Motor neuron (in vitro differentiated cells): ENCODE results near the gene SEMA5A. TPM values are rescaled to one million over a fixed set of nuclear protein-coding genes. Genes with fewer than 3 reads are reported as not detected.

Source experiments
- ATAC-seq, 8 experiments: fragments of 200-7000 bp; cut with Tn5 transposase; replicated peaks in 6 of 8; 2 replicates each; pipeline ENCODE4 v1.8.0; 2021; ENCODE audit warnings: mild to moderate bottlenecking in 8 of 8, moderate library complexity in 8 of 8
- H3K27ac ChIP-seq, 2 donors: fragments of 250-450 bp; sonication (Bioruptor Pico); 2 replicates each; pipeline ENCODE4 v1.9.0; 2021; ENCODE audit warnings: antibody characterized with exemption in 2 of 2, mild to moderate bottlenecking in 2 of 2, moderate library complexity in 1 of 2
- H3K4me1 ChIP-seq, 2 donors: fragments of 250-450 bp; sonication (Bioruptor Pico); replicated peaks in 1 of 2; 2 replicates each; pipeline ENCODE4 v1.6.1; 2021; ENCODE audit warnings: antibody characterized with exemption in 2 of 2, mild to moderate bottlenecking in 2 of 2, moderate library complexity in 1 of 2
- H3K4me3 ChIP-seq, 5 donors: fragments of 250-450 bp; sonication (Bioruptor Pico); 2 replicates each; pipeline ENCODE4 v1.9.0; 2021; ENCODE audit warnings: antibody characterized with exemption in 5 of 5, mild to moderate bottlenecking in 5 of 5, moderate library complexity in 4 of 5
- WGBS, 10 experiments: fragments of 450-650 bp; shearing (Covaris generic); methylation state at CpG; one replicate each; pipeline ENCODE4 v1.0.0; 2022; 5-methylcytosine and 5-hydroxymethylcytosine counted together
- in situ Hi-C, 9 experiments: fragments of 400-800 bp; cut with MboI; loops; one replicate each; pipeline ENCODE4 v1.15.0; 2021; ENCODE audit warnings: low sequenced_read_pairs in 9 of 9, low pct_unique_long_range_greater_than_20kb in 2 of 9; ENCODE audit not compliant: unreplicated experiment in 9 of 9
- total RNA-seq, 8 experiments: library from RNA; unstranded; fragments of 300-600 nt; gene quantifications; 2 replicates each; pipeline versions ENCODE4 v1.2.3 to v1.2.4, GENCODE V29; 2022

Gene SEMA5A
- total RNA-seq, 8 experiments from 2014 or later, result 0.73 to 98.5 (median 17.5) TPM

DNA sequence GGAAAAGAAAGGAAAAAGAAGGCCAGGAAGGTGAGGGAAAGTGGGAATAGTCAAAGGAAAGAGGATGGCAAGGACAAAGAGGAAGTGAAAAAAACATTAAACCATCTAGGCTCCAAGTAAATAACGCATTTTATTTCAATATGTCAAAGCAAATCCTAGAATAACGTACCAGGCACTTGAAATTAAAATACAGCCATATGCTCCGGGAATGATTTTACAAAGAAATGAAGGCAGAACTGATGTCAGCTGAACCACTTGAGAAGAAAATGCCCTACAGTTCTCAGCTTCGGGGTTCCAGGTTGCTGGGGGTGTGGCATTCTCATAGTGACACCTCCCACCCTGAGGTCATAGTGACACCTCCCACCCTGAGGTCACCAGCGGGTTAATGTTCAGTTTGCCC lies 281.6 kb downstream of the SEMA5A start:
- H3K27ac ChIP-seq, result no peak overlapping the region
- no peak overlapping the region for H3K4me3 ChIP-seq
- in situ Hi-C loops, result no loop called here
- no peak for ATAC-seq
- H3K4me1 ChIP-seq, result no peaks in the 10 kb centered on the region
- WGBS, 10 experiments, result 75 to 95% (median 92%) methylated on average over 2 to 5 of the region's 5 CpGs; no CpG with 5 or more reads in 1 of the 10 experiments

- Histone ChIP-seq H3K4me3 (no peak overlapping the region), H3K27ac (no peak overlapping the region), H3K4me1 (no peaks in the 10 kb centered on the region)
- WGBS, 10 experiments, result 75 to 100% (median 96%) methylated on average over 1 to 2 of the region's 2 CpGs
- no peak for ATAC-seq
- in situ Hi-C loops, result no loop called here
Observed at GRCh38 chr5:9263656-9264055, 282.2 kb downstream of the SEMA5A start.

DNA sequence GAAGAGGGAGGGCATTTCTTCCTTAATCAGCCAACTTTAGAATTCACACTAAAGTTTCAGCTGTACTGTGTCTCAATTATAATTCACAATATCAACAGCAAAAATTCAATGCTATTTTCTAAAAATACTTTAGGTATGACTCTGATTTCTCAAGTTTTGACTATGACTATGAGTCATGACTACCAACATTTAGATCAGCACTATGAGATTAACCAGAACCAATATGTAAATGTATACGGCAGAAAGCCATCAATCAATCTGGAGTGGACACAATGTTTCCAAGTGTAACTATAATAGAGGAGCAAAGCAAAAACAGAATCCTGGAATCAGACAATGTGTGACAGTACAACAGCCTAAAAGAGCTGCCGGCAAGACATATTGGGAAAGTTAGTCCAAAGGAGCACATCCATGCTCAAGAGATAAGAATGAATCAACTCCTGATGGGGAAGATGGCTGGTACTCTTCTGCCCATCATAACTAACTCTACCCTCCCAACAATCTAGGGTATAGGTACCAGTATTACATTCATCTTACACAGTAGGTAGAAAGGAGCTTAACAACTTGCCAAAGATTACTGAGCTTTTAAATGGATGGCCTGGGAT lies 294.4 kb downstream of the SEMA5A start:
- WGBS, 10 experiments, result 0 to 100% (median 87%) methylated on average over 1 to 2 of the region's 2 CpGs; no CpG with 5 or more reads in 3 of the 10 experiments
- in situ Hi-C loops, result no loop called here
- Histone ChIP-seq H3K27ac (no peak overlapping the region), H3K4me1 (no peaks in the 10 kb centered on the region), H3K4me3 (no peak overlapping the region)
- peak in 2 of 8 experiments; percentile 69 to 78 for ATAC-seq

- no peak overlapping the region for H3K4me3 ChIP-seq
- no peak for ATAC-seq
- WGBS, 10 experiments, result 33 to 100% (median 88%) methylated on average over 1 to 3 of the region's 3 CpGs; no CpG with 5 or more reads in 2 of the 10 experiments
- in situ Hi-C loops, result no loop called here
- H3K4me1 ChIP-seq, result no peaks in the 10 kb centered on the region
- H3K27ac ChIP-seq, result no peak overlapping the region
Observed at GRCh38 chr5:9249231-9249630, 296.6 kb downstream of the SEMA5A start.

DNA sequence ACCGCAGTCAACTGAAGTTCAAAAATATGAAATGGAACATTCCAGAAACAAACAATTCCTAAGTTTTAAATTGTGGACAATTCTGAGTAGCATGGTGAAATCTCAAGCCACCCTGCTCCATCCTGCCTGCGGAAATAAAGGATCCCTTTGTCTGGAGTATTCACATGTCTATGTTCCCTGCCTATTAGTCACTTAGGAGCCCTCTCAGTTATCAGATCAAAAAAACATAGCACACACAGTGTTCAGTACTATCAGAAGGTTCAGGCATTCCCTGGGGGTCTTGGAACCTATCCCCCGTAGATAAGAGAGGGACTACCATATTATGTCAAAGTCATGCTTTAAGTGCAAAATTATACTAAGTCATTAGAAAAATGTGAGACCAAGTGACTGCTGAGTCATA lies 300.8 kb downstream of the SEMA5A start:
- Histone ChIP-seq H3K4me1 (peaks cover 0 to 2% of the 10 kb centered on the region in 2 donors), H3K4me3 (no peak overlapping the region), H3K27ac (no peak overlapping the region)
- ATAC-seq, result no peak
- WGBS, 10 experiments, result 0 to 100% (median 93%) methylated on average over 1 to 3 of the region's 3 CpGs; no CpG with 5 or more reads in 2 of the 10 experiments
- in situ Hi-C loops, result no loop called here

DNA sequence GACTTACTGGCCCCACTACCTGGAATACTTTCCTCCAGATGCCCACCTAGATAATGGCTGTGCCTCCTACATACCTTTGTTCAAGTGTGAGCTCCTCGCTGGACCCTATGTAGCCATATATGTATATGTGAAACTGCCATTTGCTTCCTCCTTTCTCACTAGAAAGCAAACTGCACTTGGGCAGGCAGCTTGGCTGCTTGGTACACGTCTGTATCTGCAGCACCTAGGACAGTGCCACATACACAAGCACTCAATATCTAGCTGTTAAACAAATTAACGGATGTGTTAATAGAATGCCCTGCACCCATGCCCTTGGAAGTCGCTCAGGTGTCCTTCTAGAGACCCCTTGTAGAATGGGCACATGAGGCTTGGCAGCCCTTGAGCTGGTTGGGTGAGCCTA lies 301.5 kb downstream of the SEMA5A start:
- ATAC-seq, result no peak
- no peak overlapping the region for H3K27ac ChIP-seq

GRCh38 chr5:9241479-9242305 lies 304.2 kb downstream of the SEMA5A start:
- H3K4me3 ChIP-seq, result no peak overlapping the region
- ATAC-seq, result peak in 6 of 8 experiments; percentile 73 to 88 (median 84)
- no peak overlapping the region for H3K27ac ChIP-seq
- in situ Hi-C loops, result no loop called here
- 70 to 92% (median 84%) methylated on average over 2 to 9 of the region's 9 CpGs for WGBS, 10 experiments
- H3K4me1 ChIP-seq, result peaks cover 0 to 2% of the 10 kb centered on the region in 2 donors

More for the DNA sequence above, 301.5 kb downstream of the SEMA5A start:
- peaks cover 0 to 2% of the 10 kb centered on the region in 2 donors for H3K4me1 ChIP-seq
- 80 to 100% (median 92%) methylated on average over 1 to 2 of the region's 4 CpGs; no CpG with 5 or more reads in 5 of the 10 experiments for WGBS, 10 experiments
- in situ Hi-C loops, result no loop called here
- H3K4me3 ChIP-seq, result no peak overlapping the region

GRCh38 chr5:9240431-9240830 lies 305.4 kb downstream of the SEMA5A start:
- no peak for ATAC-seq
- Histone ChIP-seq H3K27ac (no peak overlapping the region), H3K4me3 (no peak overlapping the region), H3K4me1 (peaks cover 0 to 2% of the 10 kb centered on the region in 2 donors)
- 61 to 100% (median 98%) methylated on average over 1 to 2 of the region's 2 CpGs for WGBS, 10 experiments
- in situ Hi-C loops, result no loop called here

DNA sequence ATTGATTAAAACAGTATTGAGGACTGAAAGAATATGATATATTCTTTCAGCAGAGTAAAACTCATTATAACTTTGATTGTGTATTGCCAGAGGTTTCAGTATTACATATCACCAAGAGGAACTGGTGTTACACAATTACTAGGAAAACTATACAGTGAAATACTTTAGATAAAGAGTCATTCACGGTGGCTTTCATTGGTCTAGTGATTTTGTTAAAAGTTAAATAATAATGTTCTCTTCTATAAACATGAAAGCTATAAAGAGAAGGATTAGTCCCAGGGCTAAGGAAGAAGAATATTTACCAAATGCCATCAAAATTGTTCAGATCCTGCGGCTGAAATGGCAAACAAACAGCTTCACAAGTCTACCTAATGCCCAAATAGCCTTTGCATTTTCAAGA lies 306.2 kb downstream of the SEMA5A start:
- ATAC-seq, result no peak
- in situ Hi-C loops, result no loop called here
- WGBS, 10 experiments, result 33 to 100% (median 92%) methylated on average over 1 to 2 of the region's 2 CpGs

DNA sequence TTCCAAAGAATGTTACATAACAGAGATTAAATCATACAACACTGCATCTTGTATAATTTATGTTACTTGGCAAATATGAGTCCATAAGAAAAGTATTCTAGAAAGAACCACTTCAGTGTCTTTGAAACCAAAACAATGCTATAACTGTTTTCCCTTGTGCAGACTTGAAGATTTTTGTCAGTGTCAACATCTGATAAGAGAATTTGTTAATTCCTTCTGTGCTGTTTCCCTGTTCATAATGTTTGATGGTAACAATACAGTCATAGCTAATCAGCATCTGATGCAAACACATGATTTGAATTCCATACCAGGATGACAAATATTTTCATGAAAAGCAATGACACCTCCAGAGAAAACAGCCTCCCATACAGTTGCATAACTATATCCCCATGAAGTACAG lies 306.8 kb downstream of the SEMA5A start:
- Histone ChIP-seq H3K4me1 (peaks cover 0 to 2% of the 10 kb centered on the region in 2 donors), H3K27ac (no peak overlapping the region), H3K4me3 (no peak overlapping the region)
- in situ Hi-C loops, result no loop called here
- peak in 2 of 8 experiments; percentile 63 to 70 for ATAC-seq

More for the DNA sequence above, 306.2 kb downstream of the SEMA5A start:
- Histone ChIP-seq H3K4me1 (peaks cover 0 to 2% of the 10 kb centered on the region in 2 donors), H3K27ac (no peak overlapping the region), H3K4me3 (no peak overlapping the region)

- ATAC-seq, result peak in 6 of 8 experiments; percentile 44 to 81 (median 64)
- in situ Hi-C loops, result no loop called here
- H3K27ac ChIP-seq, result no peak overlapping the region
- H3K4me1 ChIP-seq, result no peaks in the 10 kb centered on the region
- no peak overlapping the region for H3K4me3 ChIP-seq
Observed at GRCh38 chr5:9233712-9234111, 312.2 kb downstream of the SEMA5A start.

DNA sequence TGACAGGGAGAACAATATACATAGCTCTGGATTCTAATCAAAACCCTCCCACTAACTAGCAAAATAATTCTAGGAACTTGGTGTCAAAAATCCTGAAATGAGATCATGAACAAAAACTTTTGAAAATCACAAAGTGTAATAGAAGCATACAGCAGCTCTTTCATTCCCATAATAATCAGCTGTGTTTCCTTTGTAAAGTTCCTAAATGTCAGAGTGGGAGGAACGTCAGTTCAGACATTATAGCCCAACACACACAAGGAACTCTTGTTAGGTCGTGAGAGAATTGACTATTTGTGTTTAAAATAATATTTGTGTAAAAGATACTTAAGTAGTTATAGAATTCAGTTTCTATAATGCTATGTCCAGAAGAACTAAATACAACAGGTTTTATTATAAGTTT lies 312.8 kb downstream of the SEMA5A start:
- in situ Hi-C loops, result no loop called here
- ATAC-seq, result no peak
- no peak overlapping the region for H3K27ac ChIP-seq
- H3K4me1 ChIP-seq, result no peaks in the 10 kb centered on the region
- WGBS, 10 experiments, result 50 to 96% (median 85%) methylated on average over 1 to 2 of the region's 2 CpGs; no CpG with 5 or more reads in 1 of the 10 experiments
- no peak overlapping the region for H3K4me3 ChIP-seq

- Histone ChIP-seq H3K4me1 (no peaks in the 10 kb centered on the region), H3K27ac (no peak overlapping the region), H3K4me3 (no peak overlapping the region)
- in situ Hi-C loops, result no loop called here
- 60 to 100% (median 83%) methylated on average over 1 to 2 of the region's 2 CpGs; no CpG with 5 or more reads in 5 of the 10 experiments for WGBS, 10 experiments
- no peak for ATAC-seq
Observed at GRCh38 chr5:9231842-9232241, 314.0 kb downstream of the SEMA5A start.
